Stimulated activated CD4-positive, alpha-beta T cell treated with anti-CD3 and anti-CD28 coated beads, Interleukin-1b, Interleukin-23, amount 100 ng/mL, for 24 hours (primary cell): ENCODE measurements around the gene ZNF695.
"Not testable (repeated sequence)": the region's sequence is repeated elsewhere in the genome, so short reads cannot be mapped to it uniquely, and the experiment has no call there.

Source experiments
- DNase-seq, 4 experiments: peaks; one replicate each; pipeline ENCODE4 v3.0.0-alpha.2; 2020; ENCODE audit warnings: low read depth in 4 of 4, low spot score in 1 of 4

The ZNF695 gene

DNA sequence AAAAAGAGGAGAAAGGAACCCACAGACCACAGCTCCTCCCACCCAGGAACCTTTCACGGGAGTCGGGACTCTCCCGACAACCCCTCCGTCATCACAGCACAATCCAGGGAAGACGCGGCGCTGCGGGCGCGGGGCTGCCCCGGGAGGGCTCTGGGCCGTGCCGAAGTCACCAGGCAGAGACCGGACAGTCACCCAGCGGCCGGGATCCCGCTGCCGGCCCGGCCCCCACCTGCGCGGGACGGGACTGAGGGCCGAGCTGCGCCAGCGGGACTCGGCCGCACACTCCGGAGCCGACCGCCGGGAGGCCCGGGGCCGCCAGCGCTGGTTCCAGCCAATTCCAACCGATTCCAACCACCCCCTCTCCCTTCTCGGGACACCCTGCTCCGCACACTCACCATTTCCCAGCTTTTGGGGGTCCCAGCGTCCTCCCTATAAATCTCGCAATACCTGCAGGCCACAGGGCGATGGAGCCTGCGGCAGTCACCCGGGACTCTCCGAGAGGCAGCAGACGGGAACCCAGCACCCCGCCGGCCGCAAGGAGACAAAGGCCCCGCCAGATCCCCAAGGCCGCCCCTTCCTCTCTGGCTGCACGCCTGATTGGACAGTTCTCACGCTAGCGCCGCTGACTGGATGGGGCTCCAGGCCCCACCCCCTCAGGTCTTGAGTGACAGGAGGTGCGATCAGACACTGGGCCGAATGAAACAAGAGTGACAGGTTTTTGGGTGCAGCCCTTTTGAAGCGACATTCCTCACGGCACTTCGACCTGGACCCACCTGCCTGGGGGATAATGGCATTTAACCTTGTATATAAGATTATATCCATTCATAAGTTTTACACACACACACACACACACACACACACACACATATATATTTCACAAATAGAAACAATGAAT, at the start of gene ZNF695:
TSS of gene ZNF695 (minus strand) at position 547 of the 895 bp plus-strand sequence. CDS start at position 398, 149 bp downstream.
- DNase-seq = peak; percentile 2 to 57 (median 18)

DNA sequence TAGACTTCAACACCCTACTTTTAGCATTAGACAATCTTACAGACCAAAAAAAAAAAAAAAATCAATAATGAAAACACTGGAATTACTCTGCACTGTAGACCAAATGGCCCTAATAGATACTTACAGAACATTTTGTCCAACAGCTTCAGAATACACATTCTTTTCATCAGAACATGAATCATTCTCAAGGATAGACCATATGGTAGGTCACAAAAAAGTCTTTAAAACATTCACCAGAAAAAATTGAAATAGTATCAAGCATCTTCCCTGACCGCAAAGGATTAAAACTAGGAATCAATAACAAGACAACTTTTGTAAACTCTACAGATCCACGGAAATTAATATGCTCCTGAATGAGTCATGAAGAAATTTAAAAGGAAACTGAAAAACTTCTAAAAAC, 48.2 kb upstream of the ZNF695 start:
- no peak for DNase-seq

DNA sequence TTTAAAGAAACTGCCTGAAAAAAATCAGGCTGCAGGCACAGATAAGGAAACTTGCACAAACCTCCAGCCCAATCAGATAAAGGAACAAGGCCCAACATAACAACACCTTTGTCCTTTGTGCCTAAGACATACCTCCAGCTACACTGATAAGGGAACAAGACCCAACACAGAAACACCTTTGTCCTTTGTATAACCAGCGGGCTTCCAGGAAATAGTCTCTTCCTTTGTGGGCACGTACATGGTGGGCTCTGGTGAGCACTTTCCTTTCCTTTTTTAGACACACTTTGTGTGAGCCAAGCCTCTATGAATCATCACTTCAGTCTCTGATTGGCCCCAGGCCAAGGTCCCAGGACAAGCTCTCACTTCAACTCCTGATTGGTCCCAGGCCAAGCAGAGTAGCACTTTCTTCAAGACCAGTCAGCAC, 47.1 kb upstream of the ZNF695 start:
- DNase-seq = no peak

DNA sequence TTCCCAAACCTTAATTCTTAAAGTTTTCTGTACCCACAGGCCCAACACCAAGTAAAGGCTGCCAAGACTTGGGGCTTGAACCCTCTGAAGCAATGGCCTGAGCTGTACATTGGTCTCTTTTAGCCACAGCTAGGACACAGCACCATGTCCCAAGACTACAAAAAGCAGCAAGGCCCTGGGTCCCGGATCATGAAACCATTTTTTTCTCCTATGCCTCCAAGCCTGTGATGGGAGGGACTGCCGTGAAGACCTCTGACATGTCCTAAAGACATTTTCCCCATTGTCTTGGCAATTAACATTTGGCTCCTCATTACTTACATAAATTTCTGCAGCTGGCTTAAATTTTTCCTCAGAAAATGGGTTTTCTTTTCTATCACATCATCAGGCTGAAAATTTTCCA, 39.8 kb upstream of the ZNF695 start:
- no peak for DNase-seq

DNA sequence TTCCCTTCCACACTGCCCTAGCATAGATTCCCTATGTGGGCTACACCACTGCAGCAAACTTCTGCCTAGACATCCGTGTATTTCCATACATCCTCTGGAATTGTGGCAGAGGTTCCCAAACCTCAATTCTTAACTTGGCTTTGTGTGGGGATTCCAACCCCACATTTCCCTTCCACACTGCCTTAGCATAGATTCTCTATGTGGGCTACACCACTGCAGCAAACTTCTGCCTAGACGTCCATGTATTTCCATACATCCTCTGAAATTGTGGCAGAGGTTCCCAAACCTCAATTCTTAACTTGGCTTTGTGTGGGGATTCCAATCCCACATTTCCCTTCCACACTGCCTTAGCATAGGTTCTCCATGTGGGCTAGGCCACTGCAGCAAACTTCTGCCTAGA, 39.4 kb upstream of the ZNF695 start:
- no peak for DNase-seq

DNA sequence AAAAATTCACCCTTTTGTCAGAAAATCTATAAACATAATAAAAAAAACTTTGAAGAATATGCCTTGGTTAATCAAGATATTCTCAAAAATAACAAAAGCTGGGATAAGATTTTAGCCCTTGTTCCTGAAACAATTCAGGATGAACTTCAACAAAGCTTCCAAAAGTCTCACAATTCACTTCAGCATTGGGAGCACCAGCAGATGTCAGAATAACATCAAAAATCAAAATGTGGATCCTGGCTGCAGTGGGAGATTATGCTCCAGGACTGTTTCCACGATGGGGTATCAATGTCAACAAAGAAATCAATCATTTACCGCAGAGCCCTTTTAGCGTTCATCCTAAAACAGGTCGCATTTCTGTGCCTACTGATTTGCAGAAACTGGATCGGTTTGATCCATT, 35.5 kb upstream of the ZNF695 start:
- DNase-seq = no peak

DNA sequence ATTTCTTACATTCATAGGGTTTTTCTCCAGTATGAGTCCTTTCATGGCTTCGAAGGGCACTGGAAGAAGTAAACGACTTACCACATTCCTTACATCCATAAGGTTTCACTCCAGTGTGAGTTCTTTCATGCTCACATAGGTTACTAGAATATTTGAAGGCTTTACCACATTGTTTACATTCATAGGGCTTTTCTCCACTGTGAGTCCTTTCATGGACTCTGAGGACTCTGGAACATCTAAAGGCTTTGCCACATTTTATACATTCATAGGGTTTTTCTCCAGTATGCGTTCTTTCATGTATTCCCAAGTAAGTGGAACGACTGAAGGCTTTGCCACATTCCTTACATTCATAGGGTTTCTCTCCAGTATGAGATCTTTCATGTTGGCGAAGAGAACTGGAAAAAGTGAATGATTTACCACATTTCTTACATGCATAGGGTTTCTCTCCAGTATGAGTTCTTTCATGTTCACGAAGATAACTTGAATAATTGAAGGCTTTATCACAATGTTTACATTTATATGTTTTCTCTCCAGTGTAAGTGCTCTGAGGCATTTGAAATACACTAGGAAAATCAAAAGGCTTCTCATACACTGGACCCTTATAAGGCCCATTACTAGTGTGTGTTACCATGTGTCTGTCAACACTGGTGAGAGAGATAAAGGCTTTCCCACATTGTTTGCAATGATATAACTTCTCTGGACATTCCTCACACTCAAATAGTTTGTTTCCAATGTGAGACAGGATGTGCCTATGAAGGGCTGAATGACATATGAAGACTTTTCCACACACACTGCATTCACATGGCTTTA, 29.9 kb upstream of the ZNF695 start:
- no peak for DNase-seq

DNA sequence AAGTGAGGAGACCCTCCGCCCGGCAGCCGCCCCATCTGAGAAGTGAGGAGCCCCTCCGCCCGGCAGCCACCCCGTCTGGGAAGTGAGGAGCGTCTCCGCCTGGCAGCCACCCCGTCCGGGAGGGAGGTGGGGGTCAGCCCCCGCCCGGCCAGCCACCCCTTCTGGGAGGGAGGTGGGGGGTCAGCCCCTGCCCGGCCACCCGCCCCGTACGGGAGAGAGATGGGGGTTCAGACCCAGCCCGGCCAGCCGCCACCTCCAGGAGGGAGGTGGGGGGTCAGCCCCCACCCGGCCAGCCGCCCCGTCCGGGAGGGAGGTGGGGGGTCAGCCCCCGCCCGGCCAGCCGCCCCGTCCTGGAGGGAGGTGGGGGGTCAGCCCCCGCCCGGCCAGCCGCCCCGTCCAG, 24.4 kb upstream of the ZNF695 start:
- DNase-seq = not testable (repeated sequence)

DNA sequence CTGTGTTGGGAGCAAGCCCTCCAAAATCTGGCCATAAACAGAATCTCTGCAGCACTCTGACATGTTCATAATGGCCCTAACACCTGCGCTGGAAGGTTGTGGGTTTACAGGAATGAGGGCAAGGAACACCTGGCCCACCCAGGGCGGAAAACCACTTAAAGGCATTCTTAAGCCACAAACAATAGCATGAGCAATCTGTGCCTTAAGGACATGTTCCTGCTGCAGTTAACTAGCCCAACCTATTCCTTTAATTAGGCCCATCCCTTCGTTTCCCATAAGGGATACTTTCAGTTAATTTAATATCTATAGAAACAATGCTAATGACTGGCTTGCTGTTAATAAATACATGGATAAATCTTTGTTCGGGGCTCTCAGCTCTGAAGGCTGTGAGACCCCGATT, 16.8 kb upstream of the ZNF695 start:
- DNase-seq = not testable (repeated sequence)

DNA sequence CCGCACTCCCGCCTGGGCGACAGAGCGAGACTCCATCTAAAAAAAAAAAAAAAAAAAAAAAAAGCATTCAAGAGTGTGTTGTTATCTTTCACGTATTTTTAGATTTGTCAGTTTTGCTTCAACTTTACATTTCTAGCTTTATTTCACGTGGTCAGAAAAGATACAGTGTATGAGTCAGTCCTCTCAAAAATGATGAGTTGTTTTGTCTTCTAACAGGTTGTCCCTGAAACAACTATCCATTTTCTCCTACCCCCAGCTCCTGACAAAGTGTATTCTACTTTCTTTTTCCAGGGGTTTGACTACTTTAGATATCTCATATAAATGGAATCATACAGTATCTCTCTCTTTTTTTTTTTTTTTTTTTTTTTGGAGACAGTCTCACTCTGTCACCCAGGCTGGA, 5.5 kb upstream of the ZNF695 start:
- DNase-seq = no peak

DNA sequence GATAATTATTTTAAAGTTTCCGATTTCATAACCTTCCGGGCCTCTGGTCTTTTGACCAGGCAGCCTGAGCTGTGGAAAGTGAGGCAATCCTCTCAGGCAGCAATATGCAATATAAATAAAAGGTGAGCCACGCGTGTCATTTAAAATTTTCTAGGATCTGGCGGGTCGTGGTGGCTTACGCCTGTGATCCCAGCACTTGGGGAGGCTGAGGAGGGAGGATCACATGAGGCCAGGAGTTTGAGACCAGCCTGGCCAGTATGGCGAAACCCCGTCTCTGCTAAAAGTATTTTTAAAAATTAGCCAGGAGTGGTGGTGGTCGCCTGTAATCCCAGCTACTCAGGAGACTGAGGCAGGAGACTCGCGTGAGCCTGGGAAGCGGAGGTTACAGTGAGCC, 546 bp upstream of the ZNF695 start:
- no peak for DNase-seq

DNA sequence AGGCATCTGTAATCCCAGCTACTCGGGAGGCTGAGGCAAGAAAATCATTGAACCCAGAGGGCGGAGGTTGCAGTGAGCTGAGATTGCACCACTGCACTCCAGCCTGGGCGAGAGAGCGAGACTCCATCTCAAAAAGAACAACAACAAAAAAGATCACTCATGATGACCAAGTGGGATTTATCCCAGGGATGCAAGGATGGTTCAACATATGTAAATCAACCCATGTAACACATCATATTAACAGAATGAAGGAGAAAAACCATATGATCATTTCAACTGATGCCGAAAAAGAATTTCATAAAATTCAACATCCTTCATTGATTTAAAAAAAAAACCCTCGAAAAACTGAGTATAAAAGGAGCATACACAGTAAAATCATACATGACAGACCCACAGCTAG, 3.8 kb downstream of the ZNF695 start:
- not testable (repeated sequence) for DNase-seq

DNA sequence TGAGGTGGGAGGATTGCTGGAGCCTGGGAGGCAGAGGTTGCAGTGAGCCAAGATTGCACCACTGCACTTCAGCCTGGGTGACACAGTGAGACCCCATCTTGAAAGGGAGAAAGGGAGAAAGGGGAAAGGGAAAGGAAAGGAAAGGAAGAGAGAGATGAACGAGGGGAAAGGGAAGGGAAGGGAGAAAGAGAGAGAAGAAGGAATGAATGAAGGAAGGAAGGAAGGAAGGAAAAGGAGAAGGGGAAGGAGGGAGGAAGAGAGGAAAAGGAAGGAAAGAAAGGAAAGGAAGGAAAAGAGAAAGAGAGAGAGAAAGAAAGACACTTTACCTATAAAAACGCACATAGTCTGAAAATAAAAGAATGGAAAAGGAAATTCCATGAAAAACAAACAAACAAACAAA, 18.0 kb downstream of the ZNF695 start:
- DNase-seq = no peak

DNA sequence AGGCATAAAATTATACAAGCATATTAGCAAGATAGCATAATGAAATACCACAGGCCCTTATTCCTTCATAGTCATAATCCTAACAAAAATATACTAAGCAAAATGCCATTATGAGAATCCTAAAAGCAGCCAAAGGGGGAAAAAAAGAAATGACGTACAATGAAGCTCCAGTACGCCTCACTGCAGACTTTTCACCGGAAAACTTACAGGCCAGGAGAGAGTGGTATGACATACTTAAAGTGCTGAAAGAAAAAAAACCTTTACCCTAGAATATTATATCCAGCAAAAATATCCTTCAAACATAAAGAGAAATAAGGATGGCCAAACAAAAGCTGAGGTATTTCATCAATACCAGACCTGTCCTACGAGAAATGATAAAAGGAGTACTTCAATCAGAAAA, 19.5 kb downstream of the ZNF695 start:
- no peak for DNase-seq

DNA sequence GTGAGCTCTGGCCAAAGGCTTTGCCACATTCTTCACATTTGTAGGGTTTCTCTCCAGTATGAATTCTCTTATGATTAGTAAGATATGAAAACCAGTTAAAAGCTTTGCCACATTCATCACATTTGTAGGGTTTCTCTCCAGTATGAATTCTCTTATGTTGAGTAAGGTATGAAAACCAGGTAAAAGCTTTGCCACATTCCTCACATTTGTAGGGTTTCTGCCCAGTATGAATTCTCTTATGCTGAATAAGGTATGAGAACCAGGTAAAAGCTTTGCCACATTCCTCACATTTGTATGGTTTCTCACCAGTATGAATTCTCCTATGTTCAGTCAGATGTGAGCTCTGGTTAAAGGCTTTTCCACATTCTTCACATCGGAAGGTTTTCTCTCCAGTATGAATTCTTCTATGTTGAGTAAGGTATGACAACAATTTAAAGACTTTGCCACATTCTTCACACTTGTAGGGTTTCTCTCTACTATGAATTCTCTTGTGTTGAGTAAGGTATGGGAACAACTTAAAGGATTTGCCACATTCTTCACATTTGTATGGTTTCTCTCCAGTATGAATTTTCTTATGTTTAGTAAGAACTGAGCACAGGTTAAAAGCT, 20.7 kb downstream of the ZNF695 start:
- no peak for DNase-seq

DNA sequence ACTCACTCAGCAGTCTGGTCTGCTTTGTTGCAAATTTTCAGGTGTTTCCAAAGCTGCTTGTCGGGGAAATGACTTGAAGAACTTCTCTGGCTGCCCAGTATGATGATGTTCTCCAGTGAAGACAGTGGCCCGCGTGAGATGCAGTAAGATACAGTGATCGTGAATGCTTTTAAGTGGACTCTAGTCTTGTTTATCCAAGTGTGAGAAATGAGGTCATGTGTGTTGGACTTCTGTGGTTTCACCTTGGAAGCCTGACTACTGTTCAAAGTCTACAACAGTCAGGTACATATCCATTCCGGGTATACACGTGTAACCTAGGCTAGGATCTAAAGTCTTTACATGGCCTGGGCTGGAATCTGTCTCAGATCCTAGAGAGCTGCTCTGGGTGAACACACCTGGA, 29.1 kb downstream of the ZNF695 start:
- DNase-seq = no peak

DNA sequence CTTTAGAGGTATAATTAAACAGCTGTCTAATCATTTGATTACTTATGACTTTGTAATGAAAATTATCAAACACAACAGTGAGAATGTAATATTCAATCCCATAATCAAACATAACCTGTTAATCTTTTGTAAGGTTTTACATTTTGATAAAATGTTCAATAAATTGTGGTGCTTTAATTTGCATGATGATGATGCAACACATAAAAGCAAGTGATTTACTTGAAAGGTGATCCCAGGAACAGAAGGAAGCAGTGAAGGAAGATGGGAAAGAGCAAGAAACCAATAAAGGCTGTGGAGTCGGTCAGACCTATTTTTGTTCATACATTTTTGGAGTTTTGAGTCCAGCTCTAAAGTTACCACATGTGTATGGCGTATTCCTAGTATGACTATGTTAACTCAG, 29.6 kb downstream of the ZNF695 start:
- no peak for DNase-seq

DNA sequence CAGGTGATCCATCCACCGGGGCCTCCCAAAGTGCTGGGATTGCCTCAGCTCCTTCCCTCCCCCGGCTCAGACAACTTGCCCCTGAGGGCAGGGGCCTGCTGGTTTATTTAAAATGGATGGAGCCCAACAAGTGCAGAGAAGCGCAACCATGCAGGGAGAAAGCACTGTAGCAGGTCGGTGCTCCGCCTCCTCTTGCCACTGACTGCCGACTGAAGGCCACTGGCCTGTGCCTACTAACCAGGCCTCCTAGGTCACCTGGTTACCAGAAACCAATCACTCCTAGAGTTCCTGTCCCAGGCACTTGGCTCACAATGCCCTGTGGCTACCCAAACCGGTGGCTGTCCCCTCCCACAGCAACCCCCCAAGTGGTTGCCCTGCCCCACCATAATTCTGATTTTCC, 35.9 kb downstream of the ZNF695 start:
- DNase-seq = no peak

DNA sequence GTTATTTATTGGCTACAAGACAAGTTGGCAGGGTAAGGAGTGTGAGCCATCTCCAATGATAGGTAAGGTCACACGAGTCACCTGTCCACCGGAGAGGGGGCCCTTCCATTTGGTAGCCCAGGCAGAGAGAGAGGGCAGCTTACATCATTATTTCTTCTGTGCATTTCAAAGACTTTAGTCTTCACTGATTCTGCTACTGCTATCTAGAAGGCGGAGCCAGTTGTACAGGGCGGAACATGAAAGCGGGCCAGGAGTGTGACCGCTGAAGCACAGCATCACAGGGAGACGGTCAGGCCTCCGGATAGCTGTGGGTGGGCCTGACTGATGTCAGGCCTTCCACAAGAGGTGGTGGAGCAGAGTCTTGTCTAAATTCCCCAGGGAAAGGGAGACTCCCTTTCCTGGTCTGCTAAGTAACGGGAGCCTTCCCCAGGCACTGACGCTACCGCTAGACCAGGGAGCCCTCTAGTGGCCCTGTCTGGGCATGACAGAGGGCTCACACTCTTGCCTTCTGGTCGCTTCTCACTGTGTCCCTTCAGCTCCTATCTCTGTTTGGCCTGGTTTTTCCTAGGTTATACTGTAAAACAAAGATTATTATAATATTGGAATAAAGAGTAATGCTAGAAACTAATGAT, 36.7 kb downstream of the ZNF695 start:
- peak in 3 of 4 experiments; percentile 7 to 17 (median 16) for DNase-seq

DNA sequence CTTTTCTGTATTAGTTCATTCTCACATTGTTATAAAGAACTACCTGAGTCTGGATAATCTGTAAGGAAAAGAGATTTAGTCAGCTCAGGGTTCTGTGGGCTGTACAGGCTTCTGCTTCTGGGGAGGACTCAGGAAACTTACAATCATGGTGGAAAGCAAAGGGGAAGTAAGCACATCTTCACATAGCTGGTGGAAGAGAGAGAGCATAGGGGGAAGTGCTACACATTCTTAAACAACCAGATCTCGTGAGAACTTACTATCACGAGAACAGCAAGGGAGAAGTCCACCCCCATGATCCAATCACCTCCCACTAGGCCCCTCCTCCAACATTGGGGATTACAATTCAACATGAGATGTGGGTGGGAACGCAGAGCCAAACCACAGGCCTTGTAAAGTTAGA, 38.2 kb downstream of the ZNF695 start:
- no peak for DNase-seq

DNA sequence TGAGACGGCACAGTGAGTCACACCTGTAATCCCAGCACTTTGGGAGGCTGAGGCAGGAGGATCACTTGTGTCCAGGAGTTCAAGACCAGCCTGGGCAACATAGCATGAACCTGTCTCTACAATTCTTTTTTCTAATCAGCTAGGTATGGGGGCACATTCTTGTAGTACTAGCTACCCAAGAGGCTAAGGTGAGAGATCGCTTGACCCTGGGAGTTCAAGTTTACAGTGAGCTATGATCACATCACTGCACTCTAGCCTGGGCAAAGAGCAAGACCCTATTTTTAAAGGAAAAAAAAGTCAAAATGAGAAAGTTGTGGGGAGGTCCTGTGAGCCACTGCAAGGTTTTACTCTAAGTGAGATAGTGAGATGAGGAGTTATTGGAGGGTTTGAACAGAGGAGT, 41.4 kb downstream of the ZNF695 start:
- DNase-seq = no peak
